ENCODE data around the gene EFNA1.

Gene EFNA1

GRCh38 chr1:155093911-155094621 is 33.6 kb upstream of the EFNA1 start:
- no peak overlapping the region for H3K4me3 ChIP-seq (ENCODE audit: low read length)
- peak; percentile 68 for DNase-seq (ENCODE audit: low read depth)
- TF ChIP-seq CTCF (IDR thresholded peaks at IDR 0.05; ENCODE audit: insufficient read depth, low read depth, low read length, missing control alignments) = peak; percentile 64

- DNase-seq (ENCODE audit: low read depth) = no peak
- TF ChIP-seq CTCF (IDR thresholded peaks at IDR 0.05; ENCODE audit: insufficient read depth, low read depth, low read length, missing control alignments) = no peak
- H3K4me3 ChIP-seq (ENCODE audit: low read length) = no peak overlapping the region
These were observed 33.1 kb upstream of the EFNA1 start for GRCh38 chr1:155094622-155094948.

- TF ChIP-seq CTCF (IDR thresholded peaks at IDR 0.05; ENCODE audit: insufficient read depth, low read depth, low read length, missing control alignments) = no peak
- DNase-seq (ENCODE audit: low read depth) = no peak
These were observed 28.3 kb upstream of the EFNA1 start for GRCh38 chr1:155099331-155099730.

GRCh38 chr1:155103325-155103724 is 24.4 kb upstream of the EFNA1 start:
- TF ChIP-seq CTCF (IDR thresholded peaks at IDR 0.05; ENCODE audit: insufficient read depth, low read depth, low read length, missing control alignments) = no peak
- no peak for DNase-seq (ENCODE audit: low read depth)
- H3K4me3 ChIP-seq (ENCODE audit: low read length) = no peak overlapping the region

More at GRCh38 chr1:155099331-155099730, 28.3 kb upstream of the EFNA1 start:
- no peak overlapping the region for H3K4me3 ChIP-seq (ENCODE audit: low read length)

GRCh38 chr1:155104605-155105534 is 22.8 kb upstream of the EFNA1 start:
- H3K4me3 ChIP-seq (ENCODE audit: low read length) = no peak overlapping the region
- no peak for DNase-seq (ENCODE audit: low read depth)
- TF ChIP-seq CTCF (IDR thresholded peaks at IDR 0.05; ENCODE audit: insufficient read depth, low read depth, low read length, missing control alignments) = no peak

GRCh38 chr1:155105604-155106011 is 22.1 kb upstream of the EFNA1 start:
- no peak for DNase-seq (ENCODE audit: low read depth)
- H3K4me3 ChIP-seq (ENCODE audit: low read length) = no peak overlapping the region

More at GRCh38 chr1:155105604-155106011, 22.1 kb upstream of the EFNA1 start:
- TF ChIP-seq CTCF (IDR thresholded peaks at IDR 0.05; ENCODE audit: insufficient read depth, low read depth, low read length, missing control alignments) = no peak

Data from epithelial cell of esophagus (primary cell).